Activated gamma-delta T cell treated with Interleukin-2 at 50 U/mL for 16 hours (primary cell): ENCODE measurements around the gene CDC42BPG.

Experiments used
- DNase-seq: peaks from one replicate; pipeline ENCODE4 v3.0.0-alpha.2; 2020

The CDC42BPG gene

DNA sequence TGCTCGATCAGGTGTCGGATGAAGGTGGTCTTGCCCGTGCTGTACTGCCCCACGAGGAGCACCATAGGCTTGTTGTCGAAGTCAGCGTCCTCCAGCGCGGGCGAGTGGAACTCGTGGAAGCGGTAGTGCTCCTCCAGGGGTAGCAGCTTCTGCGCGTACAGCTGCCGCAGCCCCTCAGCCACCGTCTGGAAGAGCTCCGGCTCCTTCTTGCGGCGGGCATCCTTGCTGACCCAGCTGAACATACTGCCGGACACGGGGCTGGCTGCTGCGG is 33.7 kb upstream of the CDC42BPG start:
- DNase-seq: no peak

DNA sequence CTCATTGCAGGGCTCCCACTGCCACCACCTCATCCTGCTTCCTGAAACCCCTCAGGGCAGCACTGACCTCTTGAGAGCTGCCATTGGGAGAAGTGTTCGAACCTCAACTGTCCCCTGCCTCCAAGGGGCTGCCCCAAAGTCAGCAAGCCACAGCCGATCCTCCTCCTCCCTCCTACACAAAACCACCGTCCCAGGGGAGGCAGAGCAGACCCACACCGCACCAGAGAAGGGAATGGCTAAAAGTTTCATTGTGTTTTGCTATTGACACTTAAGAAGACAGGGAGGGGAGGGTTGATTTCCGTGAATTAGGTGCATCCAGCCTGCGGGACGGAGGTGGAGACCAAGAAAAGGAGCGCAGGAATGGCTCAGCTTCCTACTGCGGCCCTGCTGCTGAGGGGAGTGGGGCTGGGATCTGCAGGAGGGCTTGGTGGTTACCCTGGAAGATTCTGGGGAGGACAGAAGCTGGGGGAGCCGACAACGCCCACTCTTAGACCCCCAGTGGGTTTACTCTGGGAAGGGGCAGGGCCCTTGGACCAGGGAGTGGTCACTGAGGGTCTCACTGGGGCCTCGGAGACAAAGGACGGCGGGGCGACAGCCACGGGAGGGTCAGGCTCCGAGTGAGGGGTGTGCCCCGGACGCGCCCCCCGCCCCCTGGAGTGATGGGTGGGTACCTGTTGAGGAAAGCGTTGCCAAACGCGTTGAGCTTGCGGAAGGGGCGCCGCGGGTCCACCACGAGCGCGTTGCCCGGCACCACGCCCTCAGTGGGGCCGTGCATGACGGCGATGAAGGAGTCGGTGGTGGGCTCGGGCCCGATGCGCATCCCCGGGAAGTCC is 33.2 kb upstream of the CDC42BPG start:
- no peak for DNase-seq

DNA sequence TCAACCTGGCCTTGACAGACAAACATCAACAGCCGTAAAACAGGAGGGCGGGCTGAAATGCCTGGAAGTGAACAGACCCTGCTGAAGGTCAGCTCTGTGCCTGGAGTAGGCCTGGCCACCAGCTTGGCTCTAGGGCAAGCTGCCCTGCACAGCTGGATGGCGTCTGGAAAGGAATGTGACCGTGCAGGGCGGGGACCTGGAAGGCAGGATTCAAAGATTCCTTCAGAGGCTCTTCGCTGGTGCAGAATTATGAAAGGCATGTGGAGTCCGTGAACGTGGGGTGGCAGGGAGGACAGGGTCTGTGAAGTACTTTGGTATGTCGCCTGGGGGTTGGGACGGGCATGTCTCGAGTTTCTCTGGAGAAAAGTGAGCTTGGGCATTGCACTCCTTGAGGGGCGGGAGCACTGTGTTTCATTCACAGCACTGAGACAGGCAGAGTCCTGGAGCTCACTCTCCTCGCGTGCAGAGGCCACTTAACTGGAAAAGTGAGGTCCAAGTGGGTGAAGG is 32.4 kb upstream of the CDC42BPG start:
- DNase-seq: no peak

DNA sequence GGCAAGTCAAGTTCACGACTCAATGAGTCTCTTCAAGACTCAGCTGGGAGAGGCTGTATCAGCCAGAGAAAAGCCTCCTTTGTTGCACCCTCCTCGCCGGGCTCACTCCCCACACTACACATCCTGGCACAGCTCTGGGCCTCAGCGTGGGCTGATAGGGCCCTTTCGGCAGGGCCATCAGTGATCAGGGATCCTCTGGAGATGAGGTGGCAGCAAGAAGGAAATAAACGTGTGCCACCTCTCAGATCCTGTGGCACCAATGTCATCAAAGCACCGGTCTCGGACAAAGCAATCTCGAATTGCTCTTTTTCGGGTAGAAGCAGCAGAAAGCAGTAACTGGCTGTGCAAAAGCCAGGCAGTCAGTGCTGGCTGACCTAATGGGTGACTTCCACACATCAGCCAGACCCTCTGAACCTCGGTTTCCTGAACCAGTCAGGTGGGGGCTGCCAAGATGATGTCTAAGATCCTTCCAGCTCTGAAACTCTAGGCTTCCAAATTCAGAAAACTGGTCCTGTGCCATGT is 31.8 kb upstream of the CDC42BPG start:
- no peak for DNase-seq

DNA sequence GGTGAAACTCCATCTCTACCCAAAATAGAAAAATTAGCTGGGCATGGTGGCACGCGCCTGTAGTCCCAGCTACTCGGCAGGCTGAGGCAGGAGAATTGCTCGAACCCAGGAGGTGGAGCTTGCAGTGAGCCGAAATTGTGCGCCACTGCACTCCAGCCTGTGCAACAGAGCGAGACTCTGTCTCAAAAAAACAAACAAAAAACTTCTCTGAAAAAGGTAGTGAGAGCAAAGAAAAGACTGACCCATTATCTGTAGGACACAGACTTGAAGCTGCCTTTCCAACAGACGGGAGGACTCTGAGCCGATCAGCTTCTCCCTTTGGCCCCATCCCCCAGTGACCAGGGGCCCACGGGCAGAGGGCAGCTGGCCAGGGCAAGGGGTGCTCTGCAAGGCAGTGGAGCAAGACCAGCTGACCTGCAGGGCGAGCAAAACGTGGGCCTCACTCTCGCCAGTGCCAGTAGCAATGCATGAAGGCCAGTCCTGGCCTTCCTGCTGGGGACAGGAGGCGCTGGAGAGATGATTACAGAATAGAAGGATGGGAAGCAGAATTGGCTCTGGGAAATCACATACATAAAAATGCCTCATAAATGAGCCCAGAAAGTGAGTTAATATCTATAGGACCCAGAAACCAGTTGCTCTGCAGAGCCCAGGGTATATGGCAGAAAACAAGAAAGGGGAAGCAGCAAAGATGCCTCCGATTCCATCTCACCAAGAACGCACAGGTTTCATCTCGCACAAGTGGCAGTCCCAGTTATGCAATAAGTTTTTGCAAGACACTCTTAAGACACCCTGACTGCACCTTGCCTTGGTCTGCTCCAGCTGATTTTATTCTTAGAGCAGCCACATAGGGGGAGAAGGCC is 31.1 kb upstream of the CDC42BPG start:
- no peak for DNase-seq

DNA sequence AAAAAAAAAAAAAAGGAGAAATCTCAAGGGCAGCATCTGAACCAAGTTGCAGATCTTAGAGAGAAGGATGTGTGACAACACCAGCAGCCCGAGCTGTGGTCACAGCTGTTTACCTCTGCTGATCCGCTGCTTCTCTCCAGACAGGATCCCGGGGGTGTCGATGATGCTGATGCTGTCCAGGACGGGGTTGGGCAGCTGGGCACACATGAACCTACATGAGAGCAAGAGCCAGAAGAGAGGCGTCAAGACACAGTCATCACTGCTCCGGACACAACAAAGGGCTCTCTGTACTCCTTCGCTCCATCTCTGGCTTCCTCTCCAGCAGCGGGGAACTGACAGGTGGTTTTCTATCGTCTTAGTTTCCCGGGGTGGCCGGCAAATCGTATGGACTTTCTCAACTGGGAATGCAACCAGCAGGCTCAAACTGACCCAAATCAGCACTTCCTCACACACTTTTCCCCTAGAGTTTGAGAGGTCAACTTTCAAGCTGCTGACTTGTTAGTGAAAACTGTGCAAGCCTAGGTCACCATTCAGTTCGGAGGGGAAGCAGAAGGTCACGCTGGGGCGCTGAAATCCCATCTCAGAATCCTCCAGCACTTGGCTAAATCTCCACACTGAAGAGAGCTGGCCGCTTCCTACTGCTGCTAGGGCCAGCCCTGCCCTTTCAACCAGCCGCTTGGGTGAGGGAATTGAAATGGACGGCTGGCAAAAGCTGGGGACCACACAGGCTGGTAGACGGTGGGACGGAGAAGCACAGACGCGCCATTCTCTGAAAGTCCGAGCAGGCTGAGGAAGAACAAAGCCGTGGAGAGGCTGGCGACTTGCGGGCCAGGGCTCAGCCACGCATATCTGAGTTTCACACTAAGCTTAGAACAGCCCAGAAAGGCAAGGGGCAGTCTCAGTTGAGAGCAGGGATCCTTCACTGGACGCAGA is 30.1 kb upstream of the CDC42BPG start:
- peak; percentile 55 for DNase-seq

DNA sequence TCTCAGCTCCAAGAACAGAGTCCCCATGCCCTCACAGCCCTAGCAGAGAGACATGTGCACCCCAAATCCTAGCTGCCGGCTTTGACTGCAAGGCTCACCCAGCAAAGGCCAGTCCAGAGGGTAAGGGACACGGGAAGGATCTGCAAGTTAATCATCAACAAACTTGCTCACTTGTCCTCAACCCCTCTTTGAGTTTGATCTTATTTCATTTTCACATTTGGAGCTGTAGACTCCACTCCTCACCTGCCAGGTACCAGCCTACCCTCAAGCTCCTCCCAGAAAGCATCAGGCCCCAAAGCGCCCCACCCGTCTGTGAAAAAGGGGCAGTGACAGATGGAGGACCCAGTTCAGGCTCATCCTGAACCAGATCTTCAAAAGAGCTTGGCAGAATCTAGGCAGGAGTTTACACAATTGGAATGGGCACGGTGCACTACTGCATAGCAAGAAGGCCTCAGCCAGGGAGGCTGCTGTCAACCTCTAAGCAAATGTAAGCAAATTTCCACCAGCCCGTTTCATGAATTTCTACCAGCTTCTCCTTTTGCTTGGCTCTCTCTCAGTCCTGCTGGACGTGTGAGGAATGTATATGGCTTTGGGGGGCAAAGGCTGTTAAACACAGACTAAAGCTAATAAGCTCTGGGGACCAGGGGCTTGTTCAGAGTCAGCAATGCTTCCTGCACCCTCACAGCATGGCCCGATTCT is 28.5 kb upstream of the CDC42BPG start:
- no peak for DNase-seq

DNA sequence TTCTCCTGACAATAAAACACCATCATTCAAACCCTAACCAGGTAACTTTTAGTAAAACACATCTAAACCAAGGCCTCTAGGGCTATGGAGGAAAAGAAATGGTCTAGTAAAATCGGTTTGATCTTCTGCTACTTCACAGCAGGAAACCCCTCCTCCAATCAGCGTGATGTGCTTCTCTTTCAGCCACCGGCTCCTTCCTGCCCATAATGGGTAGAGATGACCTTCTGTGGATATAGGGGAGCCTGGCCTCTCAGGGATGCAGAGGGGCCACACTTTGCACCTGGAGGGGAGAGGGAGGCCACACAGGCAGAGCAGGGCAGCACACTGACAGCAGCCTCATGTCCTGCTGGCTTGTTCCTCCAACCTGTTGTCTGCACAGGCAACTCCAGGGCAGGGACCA is 27.0 kb upstream of the CDC42BPG start:
- no peak for DNase-seq

DNA sequence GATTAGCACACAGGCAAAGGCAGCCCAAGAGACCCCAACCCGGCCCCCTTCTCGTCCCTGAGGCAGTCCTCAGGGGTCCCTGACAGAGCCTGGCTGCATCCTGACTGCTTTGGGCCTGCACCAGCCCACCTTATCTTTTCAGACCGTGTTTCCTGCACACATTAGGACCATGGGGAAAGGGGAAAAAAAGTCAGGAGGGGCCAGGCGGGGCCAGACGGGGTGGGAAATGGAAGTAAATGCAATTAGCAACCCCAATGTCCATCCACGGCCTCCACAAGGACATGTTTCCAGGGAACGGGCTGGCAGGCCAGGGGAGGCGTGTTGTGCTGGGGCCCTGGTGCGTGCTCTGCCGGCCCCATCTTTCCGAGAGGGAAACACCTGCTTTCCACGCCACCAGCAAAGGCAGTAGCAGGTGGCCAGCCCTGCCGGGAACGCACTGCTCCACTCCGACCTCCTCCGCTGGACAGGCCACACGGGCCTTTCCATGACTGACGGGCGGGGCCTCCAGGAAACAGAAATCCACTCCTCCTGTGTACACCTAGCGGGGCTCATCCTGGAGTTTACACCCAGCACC is 26.5 kb upstream of the CDC42BPG start:
- no peak for DNase-seq

DNA sequence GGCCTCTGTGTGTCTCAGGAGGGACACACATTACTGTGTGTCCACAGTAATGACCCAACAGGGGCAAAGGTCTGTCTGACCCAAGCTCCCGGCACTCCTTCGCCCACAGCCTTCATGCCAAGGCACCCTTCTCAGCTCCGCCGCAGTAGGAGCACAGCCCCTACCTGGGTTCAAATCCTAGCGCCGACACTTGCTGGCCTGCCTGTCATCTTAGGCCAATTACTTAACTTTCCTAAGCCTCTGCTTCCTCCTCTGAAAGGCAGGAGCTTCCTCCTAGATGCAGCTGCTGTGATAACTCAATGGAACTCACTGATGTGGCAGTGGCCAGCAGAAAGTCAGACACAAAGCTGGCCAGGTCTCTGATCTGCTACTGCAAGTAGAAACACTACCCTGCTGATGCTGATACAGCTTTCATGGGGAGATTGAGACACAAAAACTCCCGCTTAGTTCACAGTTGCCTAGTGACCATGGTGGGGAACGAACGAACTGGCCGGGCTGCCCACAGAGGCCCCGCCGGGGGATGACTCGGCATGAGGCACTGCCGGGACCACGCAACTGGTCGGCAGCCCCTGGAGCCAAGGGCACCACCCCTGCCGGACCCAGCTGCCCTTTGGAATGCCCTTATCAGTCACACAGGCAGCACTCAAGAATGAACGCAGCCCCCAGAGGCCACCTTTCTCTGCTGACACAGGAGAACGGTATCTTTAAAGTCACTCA is 25.9 kb upstream of the CDC42BPG start:
- no peak for DNase-seq

DNA sequence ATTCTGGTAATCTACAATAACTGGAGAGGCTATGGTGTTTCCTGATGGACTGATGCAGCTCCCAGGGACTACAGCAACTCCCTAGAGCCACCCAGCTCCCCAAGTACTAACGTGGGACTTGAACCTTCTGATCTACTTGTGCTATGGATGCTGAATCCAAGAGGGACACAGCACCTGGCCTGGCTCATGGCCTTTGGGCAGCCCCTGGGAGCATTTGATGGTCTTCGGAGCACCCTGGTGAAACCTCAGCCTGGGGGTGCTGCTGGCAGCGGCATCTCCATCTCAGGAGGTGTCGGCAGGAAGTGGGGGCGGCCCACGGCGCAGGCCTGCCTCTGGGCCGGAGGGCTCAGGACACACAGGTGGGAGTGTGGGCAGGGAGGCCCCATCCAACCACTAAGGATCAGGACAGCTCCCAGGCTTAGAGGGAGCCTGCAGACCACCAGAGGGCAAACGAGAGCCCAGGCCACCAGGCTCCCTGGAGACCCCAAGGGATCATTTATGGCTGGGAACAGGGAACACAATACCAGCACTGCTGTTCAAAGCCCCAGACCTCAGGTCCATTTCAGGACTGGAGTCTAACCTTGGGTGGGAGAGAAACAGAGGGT is 25.2 kb upstream of the CDC42BPG start:
- DNase-seq: peak; percentile 30

DNA sequence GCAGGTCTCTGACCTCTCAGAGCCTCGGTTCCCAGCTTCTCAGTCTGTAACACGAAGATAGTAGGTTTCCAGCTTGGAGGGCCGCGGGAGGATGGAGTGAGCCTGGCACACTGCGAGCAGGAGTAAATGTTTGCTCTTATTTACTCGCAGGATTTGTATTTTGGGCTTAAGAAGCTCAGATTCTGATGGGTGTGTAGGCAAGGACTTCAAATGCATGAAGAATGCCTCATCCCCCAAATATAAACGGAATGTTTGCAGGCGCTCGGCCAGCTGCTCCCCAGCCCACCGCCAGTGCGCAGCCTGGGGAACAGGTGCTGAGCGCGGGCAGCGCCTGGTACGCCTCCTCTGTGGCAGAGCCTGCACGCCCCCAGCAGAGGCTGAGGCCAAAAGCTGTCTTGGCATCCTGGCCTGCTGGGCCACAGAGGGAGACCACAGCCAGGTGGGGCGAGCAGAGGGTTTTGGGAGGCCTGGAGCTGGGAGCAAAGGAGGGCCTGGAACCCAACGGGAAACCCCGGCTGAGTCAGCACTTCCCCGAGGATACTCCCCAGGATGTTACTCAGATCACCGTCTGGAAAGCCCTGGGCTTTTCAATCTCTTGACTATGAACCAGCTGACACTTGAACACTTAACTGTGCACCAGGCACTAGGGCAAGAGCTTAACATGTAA is 24.6 kb upstream of the CDC42BPG start:
- DNase-seq: peak; percentile 44

DNA sequence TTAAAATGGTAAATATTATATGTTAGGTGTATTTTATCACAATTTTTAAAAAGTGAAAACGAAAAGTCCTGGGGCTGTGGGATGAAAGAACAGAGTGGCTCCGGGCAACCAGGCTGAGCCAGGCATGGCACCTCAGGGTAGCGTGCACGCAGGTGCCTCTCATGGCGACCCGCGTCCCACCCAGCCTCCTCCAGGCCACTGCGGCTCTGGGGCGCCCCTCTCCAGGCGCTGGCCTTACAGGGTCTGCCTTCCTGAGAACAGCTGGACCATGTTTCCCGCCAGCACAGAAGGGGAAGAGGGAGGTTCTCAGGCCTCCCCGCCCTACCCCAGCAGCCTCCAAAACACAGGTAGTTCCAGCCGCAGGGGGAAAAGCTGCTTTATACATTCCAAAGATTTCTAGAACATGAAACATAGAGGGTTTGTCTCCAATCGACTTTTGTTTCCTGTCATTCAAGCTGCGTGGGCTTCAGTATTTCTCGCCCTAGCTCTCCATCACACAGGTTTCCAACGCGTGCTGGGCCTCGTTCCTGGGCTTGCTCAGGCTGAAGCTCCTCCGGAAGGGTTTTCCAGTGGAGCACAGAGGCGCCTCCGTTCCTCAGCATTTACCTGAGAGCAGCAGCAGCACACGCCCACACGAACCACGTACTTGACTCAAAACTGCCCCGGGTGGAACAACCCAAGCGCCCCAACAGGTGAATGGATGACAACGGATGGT is 23.5 kb upstream of the CDC42BPG start:
- no peak for DNase-seq

DNA sequence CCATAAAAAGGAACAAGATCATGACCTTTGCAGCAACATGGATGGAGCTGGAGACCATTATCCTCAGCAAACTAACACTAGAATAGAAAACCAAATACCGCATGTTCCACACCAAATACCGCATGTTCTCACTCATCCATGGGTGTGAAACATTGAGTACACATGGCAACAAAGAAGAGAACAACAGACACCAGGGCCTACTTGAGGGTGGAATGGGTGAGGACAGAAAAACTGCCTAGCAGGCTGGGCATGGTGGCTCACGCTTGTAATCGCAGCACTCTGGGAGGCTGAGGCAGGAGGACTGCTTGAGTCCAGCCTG is 21.7 kb upstream of the CDC42BPG start:
- no peak for DNase-seq

DNA sequence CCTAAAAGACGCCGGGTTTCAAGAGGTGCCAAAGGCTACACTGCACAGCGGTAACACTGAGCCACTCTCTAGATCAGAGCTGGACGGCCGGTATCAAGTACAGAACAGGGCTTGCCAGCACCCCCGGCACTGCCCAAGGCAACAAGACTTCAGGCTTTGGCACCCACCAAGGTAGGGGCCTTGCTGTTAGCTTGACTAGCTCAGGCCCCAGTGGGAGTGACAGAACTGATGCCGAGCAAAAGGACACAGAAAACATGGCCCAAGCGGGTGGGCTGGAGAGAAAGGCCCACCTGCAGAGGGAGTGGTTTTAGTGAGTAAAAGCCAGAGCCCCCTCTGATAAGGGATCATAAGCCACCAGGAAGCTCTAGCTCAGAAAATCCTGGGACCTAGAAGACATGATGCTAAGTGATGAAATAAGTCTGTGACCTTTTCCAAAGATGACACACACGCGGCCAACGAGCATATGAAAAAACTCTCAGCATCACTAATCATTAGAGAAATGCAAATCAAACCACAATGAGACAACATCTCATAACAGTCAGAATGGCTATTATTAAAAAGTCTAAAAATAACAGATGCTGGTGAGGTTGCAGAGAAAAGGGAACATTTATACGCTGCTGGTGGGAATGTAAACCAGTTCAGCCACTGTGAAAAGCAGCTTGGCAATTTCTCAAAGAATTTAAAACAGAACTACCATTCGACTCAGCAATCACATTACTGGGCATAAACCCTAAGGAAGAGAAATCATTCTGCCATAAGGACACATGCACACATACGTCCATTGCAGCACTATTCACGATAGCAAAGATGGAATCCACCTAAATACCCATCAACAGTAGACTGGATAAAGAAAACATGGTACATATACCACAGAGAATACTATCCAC is 21.1 kb upstream of the CDC42BPG start:
- DNase-seq: no peak

DNA sequence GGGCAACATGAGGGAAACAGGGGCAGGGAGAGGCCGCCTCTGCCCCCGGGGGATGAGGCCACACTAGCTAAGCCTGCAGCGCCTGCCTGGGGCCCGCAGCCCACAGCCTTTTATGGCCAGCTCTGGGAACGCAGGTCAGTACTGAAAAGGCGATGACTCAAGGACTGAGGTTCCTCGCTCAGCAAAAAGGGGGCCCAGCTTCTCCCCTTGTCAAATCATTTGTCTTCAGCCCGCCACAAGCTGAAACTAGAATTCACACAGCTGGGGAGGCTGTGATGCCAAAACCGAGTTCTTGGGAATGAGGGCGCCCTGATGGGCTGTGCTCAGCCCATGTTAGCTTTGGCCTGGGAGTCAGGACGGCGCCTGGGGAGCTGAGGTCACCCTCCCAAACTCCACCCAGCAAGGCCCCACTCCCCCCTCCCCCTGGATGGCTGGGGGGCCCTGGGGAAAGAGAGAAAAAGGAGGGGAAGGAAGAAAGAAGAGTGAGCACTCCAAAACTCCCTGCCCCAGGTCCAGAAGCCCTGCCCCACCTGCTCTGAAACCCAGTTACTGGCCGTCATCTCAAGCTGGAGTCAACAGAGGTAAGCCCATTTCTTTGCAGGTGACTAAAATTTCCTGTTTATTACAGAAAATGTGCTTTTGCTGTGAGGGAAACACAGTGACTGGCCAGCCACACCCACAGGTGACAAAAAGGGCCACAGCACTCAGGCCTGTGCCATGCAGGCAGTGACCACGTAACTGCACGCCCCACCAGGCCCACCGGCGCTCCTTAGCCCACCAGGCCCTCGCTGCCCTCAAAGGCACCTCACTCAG is 20.2 kb upstream of the CDC42BPG start:
- peak; percentile 43 for DNase-seq

DNA sequence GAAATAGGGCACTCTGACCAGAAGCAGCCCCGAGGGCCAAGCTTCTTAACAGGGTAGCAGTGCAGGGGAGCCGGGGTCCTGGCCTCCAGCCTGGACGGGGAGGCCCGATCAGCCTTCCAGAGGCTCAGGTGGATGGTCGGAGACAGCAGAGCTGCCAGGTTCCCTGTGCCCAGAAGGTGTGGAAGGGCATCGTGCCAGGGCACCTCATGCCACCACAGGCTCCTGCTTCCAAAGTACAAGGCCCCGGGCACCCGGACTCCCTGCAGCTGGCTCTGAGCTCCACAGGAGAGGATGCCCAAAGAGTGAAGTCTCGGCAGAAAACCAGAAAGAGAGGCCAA is 19.7 kb upstream of the CDC42BPG start:
- no peak for DNase-seq
